Measurements from ENCODE around the gene KRTAP3-3.
"Not testable (repeated sequence)": the region's sequence is repeated elsewhere in the genome, so short reads cannot be mapped to it uniquely, and the experiment has no call there.

KRTAP3-3 gene

GRCh38 chr17:41008811-41009210, 14.8 kb upstream of the KRTAP3-3 start, which contains the start of gene KRTAP3-1:
KRTAP3-1 (minus strand) TSS chr17:41009128; CDS start chr17:41009074, 54 bp downstream.
- DNase-seq (ENCODE audit: low read depth, low spot score): no peak
- Histone ChIP-seq H3K9me3 (ENCODE audit: control insufficient read depth, insufficient read depth, low read length) (no peaks in the 10 kb centered on the region), H3K27me3 (ENCODE audit: control insufficient read depth, insufficient read depth, low read length) (no peaks in the 10 kb centered on the region), H3K4me3 (ENCODE audit: low read length) (no peak within 1 kb of the TSS), H3K36me3 (ENCODE audit: control insufficient read depth, insufficient read depth, low read length) (no peaks in the 10 kb centered on the region), H3K4me1 (ENCODE audit: control insufficient read depth, insufficient read depth, low read length) (peaks cover 6% of the 10 kb centered on the region), H3K27ac (ENCODE audit: low read length) (no peak within 1 kb of the TSS)
- WGBS (ENCODE audit: insufficient coverage, insufficient read length): no CpG with 5 or more reads among the region's 8 CpGs

DNA sequence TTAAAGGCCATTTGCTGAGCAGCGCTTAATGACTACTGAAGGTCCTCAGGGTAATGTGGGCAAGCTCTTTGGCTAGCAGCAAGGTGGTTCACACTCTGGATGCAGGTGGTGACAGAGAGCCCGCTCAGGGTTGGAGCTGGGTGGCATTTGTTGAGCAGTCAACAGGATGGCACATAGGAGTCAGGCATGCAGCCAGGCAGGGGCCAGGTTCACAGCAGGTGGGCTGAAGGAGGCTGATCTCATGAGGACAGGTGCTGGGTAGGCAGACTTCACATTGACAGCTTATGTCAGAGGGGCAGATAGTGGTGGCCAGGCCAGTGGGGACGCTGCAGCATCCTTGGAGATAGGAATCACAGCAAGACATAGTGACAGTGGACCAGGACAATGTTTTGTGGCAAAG, 10.4 kb upstream of the KRTAP3-3 start:
- WGBS (ENCODE audit: insufficient coverage, insufficient read length): no CpG with 5 or more reads among the region's 3 CpGs
- Histone ChIP-seq H3K36me3 (ENCODE audit: control insufficient read depth, insufficient read depth, low read length) (no peaks in the 10 kb centered on the region), H3K27me3 (ENCODE audit: control insufficient read depth, insufficient read depth, low read length) (no peaks in the 10 kb centered on the region), H3K27ac (ENCODE audit: low read length) (no peak overlapping the region), H3K4me3 (ENCODE audit: low read length) (no peak overlapping the region), H3K4me1 (ENCODE audit: control insufficient read depth, insufficient read depth, low read length) (peaks cover 3% of the 10 kb centered on the region), H3K9me3 (ENCODE audit: control insufficient read depth, insufficient read depth, low read length) (no peaks in the 10 kb centered on the region)
- no peak for DNase-seq (ENCODE audit: low read depth, low spot score)

GRCh38 chr17:41003926-41004325, 10.0 kb upstream of the KRTAP3-3 start:
- no peak overlapping the region for H3K27ac ChIP-seq (ENCODE audit: low read length)
- no peaks in the 10 kb centered on the region for H3K9me3 ChIP-seq (ENCODE audit: control insufficient read depth, insufficient read depth, low read length)
- 100% methylated on average over 1 of the region's 4 CpGs for WGBS (ENCODE audit: insufficient coverage, insufficient read length)
- H3K36me3 ChIP-seq (ENCODE audit: control insufficient read depth, insufficient read depth, low read length): no peaks in the 10 kb centered on the region
- H3K4me3 ChIP-seq (ENCODE audit: low read length): no peak overlapping the region
- no peak for DNase-seq (ENCODE audit: low read depth, low spot score)
- H3K4me1 ChIP-seq (ENCODE audit: control insufficient read depth, insufficient read depth, low read length): peaks cover 3% of the 10 kb centered on the region
- no peaks in the 10 kb centered on the region for H3K27me3 ChIP-seq (ENCODE audit: control insufficient read depth, insufficient read depth, low read length)

- Histone ChIP-seq H3K9me3 (ENCODE audit: control insufficient read depth, insufficient read depth, low read length) (no peaks in the 10 kb centered on the region), H3K27me3 (ENCODE audit: control insufficient read depth, insufficient read depth, low read length) (no peaks in the 10 kb centered on the region), H3K27ac (ENCODE audit: low read length) (no peak overlapping the region), H3K4me1 (ENCODE audit: control insufficient read depth, insufficient read depth, low read length) (no peaks in the 10 kb centered on the region), H3K36me3 (ENCODE audit: control insufficient read depth, insufficient read depth, low read length) (no peaks in the 10 kb centered on the region), H3K4me3 (ENCODE audit: low read length) (no peak overlapping the region)
- no peak for DNase-seq (ENCODE audit: low read depth, low spot score)
- no CpG with 5 or more reads among the region's 5 CpGs for WGBS (ENCODE audit: insufficient coverage, insufficient read length)
Observed at GRCh38 chr17:41002814-41003213, 8.8 kb upstream of the KRTAP3-3 start.

- WGBS (ENCODE audit: insufficient coverage, insufficient read length): no CpG with 5 or more reads among the region's 4 CpGs
Observed at GRCh38 chr17:41001795-41002194, 7.8 kb upstream of the KRTAP3-3 start.

DNA sequence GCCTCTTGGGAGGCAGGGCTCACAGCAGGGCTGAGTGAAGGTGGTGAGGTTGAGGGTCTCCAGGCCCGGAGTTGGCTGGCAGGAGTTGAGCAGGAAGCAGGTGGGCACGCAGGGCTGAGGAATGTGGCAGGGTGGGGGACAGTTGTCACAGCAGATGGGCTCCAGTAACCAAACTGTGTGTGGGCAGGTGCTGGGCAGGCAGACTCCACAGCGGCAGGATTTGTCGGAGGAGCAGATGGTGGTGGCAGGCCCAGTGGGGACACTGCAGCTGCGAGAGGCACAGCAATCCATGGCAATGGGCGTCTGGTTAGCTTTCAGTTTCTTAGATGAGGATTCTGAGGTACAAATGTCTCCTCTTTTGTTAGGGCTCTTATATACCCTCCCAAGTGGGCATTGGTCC, 5.6 kb upstream of the KRTAP3-3 start, which contains the start of gene KRTAP3-2:
Gene KRTAP3-2 (minus strand): TSS at position 344 of the 400 bp plus-strand sequence. CDS start 53 bp downstream, at position 291.
- not testable (repeated sequence) for H3K27me3 ChIP-seq (ENCODE audit: control insufficient read depth, insufficient read depth, low read length); H3K27ac ChIP-seq (ENCODE audit: low read length); DNase-seq (ENCODE audit: low read depth, low spot score); H3K9me3 ChIP-seq (ENCODE audit: control insufficient read depth, insufficient read depth, low read length); H3K4me3 ChIP-seq (ENCODE audit: low read length); H3K4me1 ChIP-seq (ENCODE audit: control insufficient read depth, insufficient read depth, low read length); H3K36me3 ChIP-seq (ENCODE audit: control insufficient read depth, insufficient read depth, low read length)
- WGBS (ENCODE audit: insufficient coverage, insufficient read length): no CpG with 5 or more reads among the region's 6 CpGs

More at GRCh38 chr17:41001795-41002194, 7.8 kb upstream of the KRTAP3-3 start:
- H3K4me1 ChIP-seq (ENCODE audit: control insufficient read depth, insufficient read depth, low read length): no peaks in the 10 kb centered on the region
- no peak overlapping the region for H3K4me3 ChIP-seq (ENCODE audit: low read length)
- no peak overlapping the region for H3K27ac ChIP-seq (ENCODE audit: low read length)
- H3K36me3 ChIP-seq (ENCODE audit: control insufficient read depth, insufficient read depth, low read length): no peaks in the 10 kb centered on the region
- H3K27me3 ChIP-seq (ENCODE audit: control insufficient read depth, insufficient read depth, low read length): no peaks in the 10 kb centered on the region
- no peak for DNase-seq (ENCODE audit: low read depth, low spot score)
- no peaks in the 10 kb centered on the region for H3K9me3 ChIP-seq (ENCODE audit: control insufficient read depth, insufficient read depth, low read length)

DNA sequence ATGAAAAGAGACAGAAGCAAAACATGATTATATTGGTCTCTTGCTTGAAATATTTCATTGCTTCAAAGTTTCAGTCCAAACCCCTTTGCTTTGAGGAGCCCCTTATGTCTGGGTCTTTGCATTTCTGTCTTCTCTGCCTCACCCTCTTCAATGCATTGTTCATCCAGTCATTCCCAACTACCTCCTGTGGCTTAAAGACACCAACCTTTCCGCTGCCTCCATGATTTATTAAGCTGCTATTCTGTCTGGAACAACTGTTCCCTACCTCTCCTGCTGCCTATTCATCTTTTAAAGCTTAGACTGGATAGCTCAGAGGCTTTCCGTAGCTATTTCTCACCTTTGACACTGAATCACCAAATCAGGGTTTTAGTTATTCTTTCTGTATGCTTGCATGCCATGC, 3.4 kb upstream of the KRTAP3-3 start:
- Histone ChIP-seq H3K4me3 (ENCODE audit: low read length) (no peak overlapping the region), H3K9me3 (ENCODE audit: control insufficient read depth, insufficient read depth, low read length) (no peaks in the 10 kb centered on the region), H3K36me3 (ENCODE audit: control insufficient read depth, insufficient read depth, low read length) (no peaks in the 10 kb centered on the region), H3K4me1 (ENCODE audit: control insufficient read depth, insufficient read depth, low read length) (no peaks in the 10 kb centered on the region; the same call in 1 of the 2 replicates), H3K27me3 (ENCODE audit: control insufficient read depth, insufficient read depth, low read length) (no peaks in the 10 kb centered on the region), H3K27ac (ENCODE audit: low read length) (no peak overlapping the region)
- WGBS (ENCODE audit: insufficient coverage, insufficient read length): no CpG with 5 or more reads among the region's 2 CpGs
- DNase-seq (ENCODE audit: low read depth, low spot score): no peak

DNA sequence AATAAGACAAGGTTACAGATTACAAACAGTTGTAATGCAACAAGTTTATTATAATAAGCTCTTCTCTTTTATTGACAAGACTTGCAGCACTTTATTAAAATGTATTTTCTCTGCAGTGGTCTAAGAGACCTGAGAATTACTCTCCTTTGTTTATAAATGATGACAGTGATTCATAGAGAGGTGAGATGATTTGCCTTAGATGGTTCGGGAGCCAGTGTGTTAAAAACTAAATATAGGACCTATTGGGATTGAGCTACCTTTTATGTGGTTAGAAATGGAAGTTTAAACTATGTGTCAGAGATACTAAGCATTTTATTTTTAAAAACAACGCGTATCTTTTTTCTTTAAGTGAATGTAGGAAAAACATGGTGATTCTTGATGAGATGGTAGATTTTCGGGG, 2.9 kb upstream of the KRTAP3-3 start:
- no CpG with 5 or more reads among the region's 4 CpGs for WGBS (ENCODE audit: insufficient coverage, insufficient read length)
- no peak overlapping the region for H3K27ac ChIP-seq (ENCODE audit: low read length)
- no peaks in the 10 kb centered on the region for H3K36me3 ChIP-seq (ENCODE audit: control insufficient read depth, insufficient read depth, low read length)
- no peaks in the 10 kb centered on the region for H3K9me3 ChIP-seq (ENCODE audit: control insufficient read depth, insufficient read depth, low read length)
- no peaks in the 10 kb centered on the region for H3K27me3 ChIP-seq (ENCODE audit: control insufficient read depth, insufficient read depth, low read length)
- no peak for DNase-seq (ENCODE audit: low read depth, low spot score)
- no peaks in the 10 kb centered on the region; the same call in 1 of the 2 replicates for H3K4me1 ChIP-seq (ENCODE audit: control insufficient read depth, insufficient read depth, low read length)
- no peak overlapping the region for H3K4me3 ChIP-seq (ENCODE audit: low read length)

DNA sequence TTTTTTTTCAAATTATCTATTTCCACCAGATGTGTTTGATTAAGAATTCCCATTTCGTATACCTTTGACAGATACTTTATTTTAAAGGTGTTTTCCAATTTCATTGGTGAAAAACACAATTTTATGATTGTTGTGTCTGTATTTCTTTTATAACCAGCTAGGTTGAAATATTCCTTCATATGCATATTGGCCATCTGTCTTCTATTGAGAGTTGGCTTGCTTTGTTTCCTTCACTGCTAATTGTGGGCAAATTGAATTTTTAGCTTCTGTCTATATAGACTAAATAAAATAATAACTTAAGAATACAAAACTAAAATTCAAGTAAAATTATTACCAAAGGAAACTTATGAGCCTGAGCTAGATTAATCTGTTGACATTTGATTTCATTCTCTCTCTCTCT, 1.2 kb upstream of the KRTAP3-3 start:
- DNase-seq (ENCODE audit: low read depth, low spot score): no peak
- Histone ChIP-seq H3K4me3 (ENCODE audit: low read length) (no peak overlapping the region), H3K27me3 (ENCODE audit: control insufficient read depth, insufficient read depth, low read length) (no peaks in the 10 kb centered on the region), H3K27ac (ENCODE audit: low read length) (no peak overlapping the region), H3K9me3 (ENCODE audit: control insufficient read depth, insufficient read depth, low read length) (no peaks in the 10 kb centered on the region), H3K36me3 (ENCODE audit: control insufficient read depth, insufficient read depth, low read length) (no peaks in the 10 kb centered on the region), H3K4me1 (ENCODE audit: control insufficient read depth, insufficient read depth, low read length) (no peaks in the 10 kb centered on the region; the same call in 1 of the 2 replicates)
- WGBS (ENCODE audit: insufficient coverage, insufficient read length): no CpG with 5 or more reads among the region's 1 CpG

DNA sequence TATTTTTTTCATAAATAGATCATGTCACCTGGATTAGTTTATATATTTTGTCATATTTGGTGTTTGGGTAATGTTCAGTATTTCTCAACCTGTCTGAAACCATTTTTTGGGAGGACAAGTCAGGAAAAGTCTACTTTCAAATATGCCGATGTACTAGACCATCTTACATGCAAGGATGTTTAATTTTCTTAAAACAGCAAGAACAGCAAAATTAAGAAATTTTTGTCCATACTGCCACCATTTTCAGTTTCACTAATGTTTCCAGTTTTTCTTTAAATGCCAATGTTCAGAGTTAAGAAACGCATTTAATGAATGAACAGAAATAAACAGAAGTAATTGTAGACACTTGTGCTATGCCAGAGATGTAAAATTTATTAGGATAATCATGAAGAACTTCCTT, 880 bp downstream of the KRTAP3-3 start:
- no peaks in the 10 kb centered on the region for H3K9me3 ChIP-seq (ENCODE audit: control insufficient read depth, insufficient read depth, low read length)
- DNase-seq (ENCODE audit: low read depth, low spot score): no peak
- WGBS (ENCODE audit: insufficient coverage, insufficient read length): no CpG with 5 or more reads among the region's 2 CpGs
- H3K4me1 ChIP-seq (ENCODE audit: control insufficient read depth, insufficient read depth, low read length): no peaks in the 10 kb centered on the region; the same call in 1 of the 2 replicates
- H3K27ac ChIP-seq (ENCODE audit: low read length): no peak overlapping the region
- H3K4me3 ChIP-seq (ENCODE audit: low read length): no peak overlapping the region
- H3K36me3 ChIP-seq (ENCODE audit: control insufficient read depth, insufficient read depth, low read length): no peaks in the 10 kb centered on the region
- no peaks in the 10 kb centered on the region for H3K27me3 ChIP-seq (ENCODE audit: control insufficient read depth, insufficient read depth, low read length)

- Histone ChIP-seq H3K27me3 (ENCODE audit: control insufficient read depth, insufficient read depth, low read length) (no peaks in the 10 kb centered on the region), H3K4me1 (ENCODE audit: control insufficient read depth, insufficient read depth, low read length) (no peaks in the 10 kb centered on the region; the same call in 1 of the 2 replicates), H3K9me3 (ENCODE audit: control insufficient read depth, insufficient read depth, low read length) (no peaks in the 10 kb centered on the region), H3K27ac (ENCODE audit: low read length) (no peak overlapping the region), H3K36me3 (ENCODE audit: control insufficient read depth, insufficient read depth, low read length) (no peaks in the 10 kb centered on the region), H3K4me3 (ENCODE audit: low read length) (no peak overlapping the region)
- WGBS (ENCODE audit: insufficient coverage, insufficient read length): no CpG with 5 or more reads among the region's 3 CpGs
- DNase-seq (ENCODE audit: low read depth, low spot score): no peak
Observed at GRCh38 chr17:40992666-40993065, 1.3 kb downstream of the KRTAP3-3 start.
